GM04503 (cell line): ENCODE results near the gene PPP2R3A.
A peak's percentile ranks its signal among the peaks of the same experiment; 100 is the strongest.

Experiments
- DNase-seq: peaks from one replicate; pipeline ENCODE4 v3.0.0-alpha.2; 2012; ENCODE audit warnings: low read depth

The PPP2R3A gene

DNA sequence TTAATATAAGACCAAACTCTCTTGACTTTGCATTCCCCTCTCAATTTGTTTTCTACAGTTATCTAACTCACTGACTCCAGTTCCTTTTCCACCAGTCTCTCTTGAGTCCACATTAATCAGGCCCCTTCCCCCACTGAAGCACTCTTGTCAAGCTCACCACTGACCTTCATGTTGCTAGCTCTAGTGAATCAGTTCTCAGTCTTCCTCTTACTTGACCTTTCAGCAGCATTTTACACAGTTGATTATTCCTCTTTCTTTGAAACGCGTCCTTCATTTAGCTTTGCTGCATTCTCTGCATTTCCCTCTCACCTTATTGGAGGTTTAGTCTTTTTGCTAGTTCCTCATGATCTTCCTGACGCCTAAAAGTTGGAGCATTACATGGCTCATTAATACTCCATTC lies 8.3 kb downstream of the PPP2R3A start:
- no peak for DNase-seq

DNA sequence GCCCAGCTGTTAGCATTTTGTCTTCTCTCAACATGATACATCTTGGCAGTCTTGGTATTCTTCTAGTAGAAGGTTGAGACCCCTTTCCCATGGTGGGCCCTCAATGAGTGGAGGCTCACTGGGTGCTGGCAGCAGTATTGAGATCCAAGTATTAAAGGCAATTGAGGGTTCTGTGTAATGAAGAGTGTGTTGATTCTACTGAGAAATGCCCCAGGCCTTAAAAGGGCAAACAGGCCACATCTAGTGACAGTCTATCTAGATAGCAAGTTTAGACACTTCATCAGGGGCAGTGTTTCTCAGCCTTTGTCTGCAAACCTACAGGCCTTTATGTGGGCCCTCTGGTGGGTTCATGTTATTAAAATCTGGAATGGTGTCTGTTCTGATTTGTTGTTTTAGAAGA lies 9.5 kb downstream of the PPP2R3A start:
- no peak for DNase-seq

DNA sequence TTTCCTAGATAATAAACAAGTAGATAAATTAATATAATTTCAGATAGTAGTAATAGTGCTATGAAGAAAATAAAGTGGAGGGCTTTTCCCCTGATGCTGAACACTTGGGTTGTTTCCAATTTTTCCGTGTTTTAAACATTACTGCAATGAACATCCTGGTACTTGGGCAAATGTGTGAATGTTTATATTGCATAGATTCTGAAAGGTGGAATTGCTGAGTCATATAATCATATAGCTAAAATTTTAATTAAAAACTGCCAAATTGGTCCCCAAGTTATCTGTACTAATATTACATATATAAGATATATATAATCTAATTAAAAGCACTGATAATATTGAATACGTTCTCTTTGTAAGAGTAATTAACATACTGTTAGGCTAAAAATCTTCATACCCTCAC lies 10.0 kb downstream of the PPP2R3A start:
- no peak for DNase-seq

DNA sequence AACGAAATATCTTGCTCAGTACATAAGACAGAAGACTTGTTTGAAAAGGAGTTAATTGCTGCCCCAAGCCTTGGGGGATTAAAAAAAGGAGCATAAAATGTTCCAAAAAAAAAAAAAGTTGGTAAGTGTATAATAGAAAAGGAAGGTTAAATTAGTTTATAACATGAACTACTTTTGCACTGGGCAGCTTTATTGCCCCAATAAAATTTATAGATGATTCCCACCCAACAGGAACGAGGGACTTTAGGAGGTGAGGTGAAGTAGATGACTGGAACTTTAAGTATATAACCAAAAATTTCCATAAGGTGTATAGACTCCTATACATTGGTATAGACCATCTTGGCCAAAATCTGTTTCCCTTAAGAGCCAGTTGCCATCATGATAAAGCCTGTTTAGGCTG lies 14.8 kb downstream of the PPP2R3A start:
- no peak for DNase-seq

DNA sequence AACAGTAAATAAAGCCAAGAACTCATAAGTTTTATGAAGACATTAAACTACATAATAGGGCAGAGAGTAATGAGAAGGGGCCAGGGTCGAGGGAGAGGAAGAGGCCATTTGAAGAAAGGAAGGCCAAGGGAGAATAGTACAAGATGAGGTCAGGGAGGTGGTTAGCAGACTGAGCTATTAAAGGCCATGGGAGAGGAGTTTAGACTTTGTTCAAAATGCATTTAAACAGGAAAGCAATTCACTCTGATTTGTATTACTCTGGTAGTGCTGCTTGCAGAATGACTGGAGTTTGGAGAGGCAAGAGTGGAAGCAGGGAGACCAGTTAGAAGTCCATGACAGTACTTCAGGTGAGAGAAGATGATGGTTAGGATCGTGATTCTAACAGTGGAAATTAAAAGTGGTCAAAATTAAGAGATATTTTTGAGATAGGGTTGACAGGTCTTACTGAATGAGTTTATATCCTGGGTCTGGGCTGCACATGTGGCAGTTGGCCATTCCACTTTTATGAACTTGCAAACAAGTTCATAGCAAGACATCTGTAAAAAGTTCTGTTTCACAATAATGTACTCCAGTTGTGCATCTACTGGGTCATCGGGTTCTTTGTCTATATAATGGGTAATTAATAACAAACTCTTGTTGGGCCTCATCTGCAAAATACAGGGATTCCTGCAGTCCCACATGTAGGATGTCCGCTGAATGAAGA lies 16.3 kb downstream of the PPP2R3A start:
- no peak for DNase-seq

DNA sequence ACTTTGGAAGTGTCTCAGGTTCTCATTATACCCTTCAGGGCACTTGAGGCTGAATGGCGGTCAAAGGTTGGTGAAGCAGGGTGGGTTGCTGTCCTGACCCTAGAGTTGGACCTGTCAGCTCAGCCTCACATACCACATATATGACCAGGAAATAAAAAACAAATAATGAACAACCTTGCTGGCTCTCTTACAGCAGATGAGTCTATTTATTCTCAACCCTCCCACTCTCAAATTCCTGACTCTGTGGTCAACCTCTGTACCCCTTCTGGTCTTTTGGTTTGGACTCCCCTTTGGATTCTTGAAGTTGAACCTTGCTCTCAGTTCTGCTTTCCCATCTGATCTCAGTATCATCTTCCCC lies 16.9 kb downstream of the PPP2R3A start:
- DNase-seq, result no peak

DNA sequence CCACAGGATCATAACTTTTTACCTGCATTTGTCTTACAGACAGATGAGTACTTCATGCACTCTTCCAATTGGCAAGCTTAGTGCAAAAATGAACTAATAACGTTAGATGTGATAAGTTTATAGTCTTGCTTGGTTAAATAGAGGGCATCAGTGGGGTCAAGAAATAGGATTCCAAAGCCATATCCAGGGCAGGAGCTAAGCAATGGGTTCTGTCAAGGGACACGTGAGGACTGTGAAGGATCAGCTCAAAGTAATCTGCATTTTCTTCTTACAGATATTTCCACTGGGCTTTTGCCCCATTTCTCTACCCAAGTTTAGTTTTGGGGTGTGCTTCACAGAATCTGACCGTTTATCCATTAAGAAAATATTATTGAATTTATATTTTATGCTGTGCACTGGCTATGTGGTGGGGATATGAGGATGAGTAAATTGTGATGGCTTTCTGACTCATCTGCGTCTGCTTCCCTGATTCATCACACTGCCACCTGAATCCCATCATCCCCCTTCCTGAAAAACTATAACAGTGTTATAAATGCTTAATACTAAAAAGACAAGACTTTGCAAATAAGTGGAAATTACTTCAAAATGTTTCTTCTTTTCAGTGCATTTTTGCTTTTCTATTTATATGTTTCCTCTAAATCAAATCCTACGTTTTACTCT lies 17.5 kb downstream of the PPP2R3A start:
- no peak for DNase-seq

DNA sequence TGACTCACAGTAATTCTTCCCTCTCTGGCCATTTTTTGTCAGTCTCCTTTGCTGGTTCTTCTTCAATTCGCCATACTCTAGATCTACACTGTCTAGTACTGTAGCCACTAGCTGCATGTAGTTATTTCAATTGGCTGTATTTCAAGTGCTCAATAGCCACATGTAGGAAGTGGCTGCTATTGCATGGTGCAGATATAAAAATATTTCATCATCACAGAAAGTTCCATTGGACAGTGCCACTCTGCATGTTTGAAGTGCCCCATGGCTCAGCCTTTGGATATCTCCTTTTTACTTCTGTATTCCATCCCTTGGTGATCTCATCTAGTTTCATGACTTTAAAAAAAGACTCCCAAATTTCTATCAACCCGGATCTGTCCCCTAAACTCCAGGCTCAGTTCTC lies 22.1 kb downstream of the PPP2R3A start:
- no peak for DNase-seq

DNA sequence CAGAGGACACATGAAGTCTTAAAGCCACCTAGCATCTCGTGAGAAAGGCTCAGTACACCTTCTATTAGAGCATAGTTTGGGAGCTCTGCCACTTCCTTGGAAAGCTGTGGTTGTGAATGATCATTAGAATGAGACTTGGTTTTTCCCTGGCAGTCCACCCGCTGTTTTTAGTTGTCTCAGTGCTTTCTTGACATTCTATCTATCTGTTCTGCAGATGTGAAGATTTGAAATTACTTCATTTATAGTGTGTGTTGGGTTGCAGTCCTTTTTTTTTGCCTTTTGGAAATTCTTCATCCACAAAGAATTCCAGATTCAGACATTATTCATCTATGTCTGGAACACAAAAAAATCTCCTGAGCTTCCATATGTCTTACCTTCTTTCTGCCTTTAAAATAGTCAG lies 23.7 kb downstream of the PPP2R3A start:
- DNase-seq, result peak; percentile 54

DNA sequence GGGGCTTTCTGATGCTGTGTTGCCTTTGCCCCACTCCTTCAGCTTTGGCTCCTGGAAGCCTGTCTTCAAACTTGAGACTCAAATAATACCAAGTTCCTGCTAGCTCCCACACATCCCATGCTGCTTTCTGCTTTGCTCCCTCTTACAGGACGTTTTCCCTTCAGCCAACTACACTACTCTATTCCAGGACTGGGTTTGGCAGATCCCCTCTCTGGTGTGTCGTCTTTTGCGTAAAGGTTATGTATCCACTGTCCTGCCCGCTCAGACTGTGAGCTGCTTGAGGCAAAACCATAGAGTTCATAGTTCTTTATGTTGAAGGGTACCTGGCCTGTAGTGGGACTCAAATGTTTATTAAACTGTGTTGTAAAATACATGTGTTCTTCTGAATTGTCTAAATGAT lies 25.4 kb downstream of the PPP2R3A start:
- DNase-seq, result no peak

DNA sequence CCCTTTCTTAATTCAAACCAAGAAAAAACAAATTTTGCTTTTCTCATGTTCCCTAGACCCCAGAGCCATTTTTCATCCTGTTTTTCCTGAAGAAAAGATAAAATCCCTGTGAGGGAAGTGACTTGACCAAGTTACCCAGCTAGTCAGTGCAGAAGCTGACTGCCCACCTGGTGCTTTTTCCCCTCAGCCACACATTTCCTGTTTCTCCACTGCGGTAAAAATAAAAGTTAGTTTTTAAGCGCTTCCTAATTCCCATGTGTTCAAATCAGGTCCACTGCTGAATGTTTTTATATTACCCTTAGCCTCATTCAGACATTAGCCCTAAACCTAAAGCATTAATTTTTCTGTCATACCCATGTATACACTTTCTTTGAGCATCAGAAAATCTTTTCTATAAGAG lies 26.1 kb downstream of the PPP2R3A start:
- DNase-seq, result no peak

DNA sequence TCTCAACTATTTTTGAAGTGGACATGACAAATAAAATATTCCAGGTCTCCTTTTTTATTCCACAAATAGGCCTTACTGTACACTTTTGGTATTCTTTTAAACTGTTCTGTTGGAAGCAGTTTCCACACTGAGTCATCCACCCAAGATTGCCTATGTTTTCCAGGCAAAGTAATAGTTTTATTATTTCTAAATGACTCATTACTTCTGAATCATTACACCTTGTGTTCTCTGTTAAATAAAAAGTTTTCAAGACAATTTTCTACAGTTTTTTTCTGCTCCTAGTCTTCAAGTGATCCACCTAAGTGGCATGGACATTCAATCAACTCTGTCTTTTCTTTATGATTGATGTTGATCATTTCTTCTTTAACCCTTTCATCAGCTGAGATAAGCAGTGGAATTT lies 26.5 kb downstream of the PPP2R3A start:
- peak; percentile 54 for DNase-seq

DNA sequence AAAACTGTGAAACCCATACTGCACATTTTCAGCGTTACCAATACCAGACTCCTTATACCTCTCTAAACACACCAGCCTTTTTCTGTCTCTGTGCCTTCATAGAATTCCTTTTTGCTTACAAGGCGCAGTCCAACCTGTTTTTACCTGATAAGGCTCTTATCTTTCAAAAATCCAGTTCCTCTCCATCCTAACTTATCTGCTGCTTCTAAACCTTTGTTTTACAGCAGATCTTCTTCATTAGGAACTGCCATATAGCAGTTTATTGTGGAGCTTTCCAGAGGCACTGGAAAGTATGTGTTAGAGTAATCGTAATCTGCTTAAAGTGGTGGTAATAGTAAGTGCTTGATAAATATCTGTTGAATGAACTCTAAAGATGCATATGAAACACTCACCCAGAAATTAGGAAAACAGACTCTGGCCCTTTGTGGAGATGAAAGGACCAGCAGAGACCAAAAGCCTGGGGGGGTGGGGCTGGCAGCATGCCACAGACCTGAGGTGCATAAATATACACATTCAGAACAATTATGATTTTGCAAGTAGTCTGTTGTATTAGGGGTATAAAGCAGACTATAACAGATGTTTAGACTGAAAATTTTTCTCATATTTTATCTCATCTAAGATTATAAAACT lies 29.3 kb downstream of the PPP2R3A start:
- no peak for DNase-seq

DNA sequence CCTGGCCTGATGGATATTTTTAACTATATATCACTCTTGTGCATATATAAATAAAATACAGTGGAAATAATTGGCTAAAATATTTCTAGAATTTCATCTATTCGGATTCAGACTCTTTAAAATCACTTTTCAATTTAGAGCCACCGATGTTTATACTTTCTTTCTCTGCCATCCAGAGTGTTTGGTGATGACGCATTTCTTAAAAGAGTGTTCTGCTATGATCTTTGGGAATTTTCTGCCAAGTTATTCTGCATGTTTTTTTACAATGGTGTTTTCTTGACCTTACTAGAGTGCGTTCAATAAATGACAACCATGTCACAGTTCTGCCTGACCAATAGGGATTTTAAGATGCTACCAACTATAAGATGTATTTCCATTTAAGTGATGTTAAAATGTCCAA lies 30.2 kb downstream of the PPP2R3A start:
- no peak for DNase-seq

DNA sequence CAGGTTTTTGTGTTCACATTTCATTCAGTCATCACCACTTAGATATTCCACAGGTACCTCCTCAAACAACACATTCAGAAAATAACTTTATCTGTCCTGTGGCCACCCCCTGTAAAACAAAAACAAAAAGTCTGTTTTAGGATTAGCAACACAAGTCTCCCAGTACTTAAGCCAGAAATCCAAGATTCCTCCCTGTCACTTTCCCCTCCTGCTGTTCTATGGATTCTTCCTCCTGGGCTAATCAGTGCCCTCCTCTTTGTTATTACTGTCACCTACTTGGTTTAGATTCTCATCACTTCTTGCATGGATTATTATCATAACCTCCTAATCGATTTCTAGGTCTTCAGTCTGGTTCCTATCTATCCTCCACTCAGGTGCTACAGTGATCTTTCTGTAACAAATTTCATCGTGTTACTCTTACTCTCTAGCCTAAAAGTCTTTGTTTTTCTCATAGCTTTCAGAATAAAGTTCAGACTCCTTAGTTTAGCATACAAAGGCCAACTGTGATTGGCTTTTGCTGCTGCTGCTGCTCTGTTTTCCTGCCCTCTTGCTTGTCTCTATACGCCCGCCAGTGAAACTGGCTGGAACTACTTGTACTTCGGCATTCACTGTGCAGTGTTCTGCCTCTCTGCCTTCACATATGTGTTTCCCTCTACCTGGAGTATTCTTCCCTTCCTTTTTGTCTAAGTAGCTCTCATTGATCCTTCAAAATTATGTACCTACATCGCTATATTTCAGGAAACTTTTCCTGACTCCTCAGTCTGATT lies 32.2 kb downstream of the PPP2R3A start:
- no peak for DNase-seq

DNA sequence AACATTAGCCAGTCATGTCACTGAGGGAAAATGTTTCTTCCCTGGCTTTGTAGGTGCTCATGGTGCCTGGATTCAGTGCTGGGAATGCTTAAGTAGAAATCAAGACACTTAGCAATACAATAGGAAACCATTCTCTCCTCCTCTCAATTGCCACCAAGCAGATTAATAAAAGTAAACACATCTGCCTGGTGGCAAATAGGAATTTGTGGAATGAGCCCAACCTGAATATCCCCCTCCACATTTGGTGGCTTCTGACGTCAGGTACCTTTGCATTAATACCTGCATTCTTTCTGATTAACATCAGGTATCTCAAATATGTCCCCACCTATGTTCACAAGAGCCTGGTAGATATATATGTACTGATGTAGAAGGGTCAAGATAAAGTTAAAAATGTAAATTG lies 42.7 kb downstream of the PPP2R3A start:
- DNase-seq, result no peak

DNA sequence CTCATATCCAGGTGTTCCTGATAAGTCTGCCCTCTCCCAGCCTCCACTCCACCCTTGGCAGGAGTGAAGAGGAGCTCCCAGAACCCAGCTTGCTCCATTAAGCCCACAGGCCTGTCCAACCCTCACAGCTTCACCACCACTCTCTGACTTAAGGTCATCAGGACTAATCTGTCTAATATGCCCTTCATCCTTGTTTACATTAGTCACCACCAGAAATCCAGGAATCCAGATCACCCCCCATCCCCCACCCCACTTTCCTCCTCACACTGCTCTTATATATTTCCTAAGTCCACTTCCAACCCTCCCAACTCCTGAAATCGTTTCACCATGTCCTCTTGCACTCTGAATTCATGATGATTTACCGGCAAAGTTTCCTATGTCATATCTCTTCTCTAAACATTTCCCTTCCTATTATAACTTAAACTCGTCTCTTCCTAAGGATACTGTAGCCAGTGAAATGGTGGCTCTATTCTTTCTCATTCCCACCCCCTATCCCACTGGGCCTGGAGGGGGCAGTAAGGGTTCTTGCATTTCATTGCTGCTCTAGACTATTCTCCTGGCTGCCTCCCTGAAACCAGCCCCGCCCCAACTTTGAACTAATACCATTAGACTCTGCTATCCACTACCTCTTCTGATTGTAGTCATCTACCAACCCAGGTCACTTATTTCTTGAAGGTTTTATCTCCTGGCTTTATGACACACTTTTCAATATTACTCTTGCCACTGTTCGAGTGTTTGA lies 43.4 kb downstream of the PPP2R3A start:
- DNase-seq, result no peak

DNA sequence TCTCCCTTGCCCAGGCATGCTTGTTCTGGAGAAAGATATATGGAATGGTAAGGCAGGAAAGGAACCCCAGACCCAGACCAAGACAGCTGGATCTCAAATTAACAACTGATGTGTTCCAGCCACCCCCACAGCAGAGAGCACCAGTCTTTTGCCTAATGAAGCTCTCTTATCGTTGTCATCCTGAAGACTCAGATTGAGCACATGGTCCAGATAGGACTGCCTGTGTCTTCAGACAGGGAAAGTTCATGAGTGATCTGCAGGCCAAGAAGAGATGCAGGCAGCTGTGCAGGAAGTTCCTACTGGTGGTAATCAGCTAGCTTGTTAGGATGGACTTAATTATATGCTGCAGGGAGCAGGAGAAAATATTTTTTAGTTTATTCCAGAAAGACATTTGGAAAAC lies 53.3 kb downstream of the PPP2R3A start:
- peak; percentile 7 for DNase-seq

DNA sequence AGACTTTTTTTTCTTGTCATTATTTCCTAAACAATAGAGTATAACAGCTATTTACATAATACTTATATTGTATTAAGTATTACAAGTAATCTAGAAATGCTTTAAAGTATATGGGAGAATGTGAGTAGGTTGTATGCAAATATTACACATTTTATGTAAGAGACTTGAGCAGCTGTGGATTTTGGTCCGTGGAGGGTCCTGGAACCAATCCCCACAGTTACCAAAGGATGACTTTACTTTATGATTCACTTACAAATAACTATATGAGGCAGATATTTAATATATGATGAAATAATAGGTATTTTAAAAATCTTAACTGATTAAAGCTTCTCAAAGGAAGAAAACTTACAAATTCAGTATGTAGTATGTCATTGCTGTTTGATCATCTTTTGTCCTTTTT lies 56.3 kb downstream of the PPP2R3A start:
- no peak for DNase-seq

DNA sequence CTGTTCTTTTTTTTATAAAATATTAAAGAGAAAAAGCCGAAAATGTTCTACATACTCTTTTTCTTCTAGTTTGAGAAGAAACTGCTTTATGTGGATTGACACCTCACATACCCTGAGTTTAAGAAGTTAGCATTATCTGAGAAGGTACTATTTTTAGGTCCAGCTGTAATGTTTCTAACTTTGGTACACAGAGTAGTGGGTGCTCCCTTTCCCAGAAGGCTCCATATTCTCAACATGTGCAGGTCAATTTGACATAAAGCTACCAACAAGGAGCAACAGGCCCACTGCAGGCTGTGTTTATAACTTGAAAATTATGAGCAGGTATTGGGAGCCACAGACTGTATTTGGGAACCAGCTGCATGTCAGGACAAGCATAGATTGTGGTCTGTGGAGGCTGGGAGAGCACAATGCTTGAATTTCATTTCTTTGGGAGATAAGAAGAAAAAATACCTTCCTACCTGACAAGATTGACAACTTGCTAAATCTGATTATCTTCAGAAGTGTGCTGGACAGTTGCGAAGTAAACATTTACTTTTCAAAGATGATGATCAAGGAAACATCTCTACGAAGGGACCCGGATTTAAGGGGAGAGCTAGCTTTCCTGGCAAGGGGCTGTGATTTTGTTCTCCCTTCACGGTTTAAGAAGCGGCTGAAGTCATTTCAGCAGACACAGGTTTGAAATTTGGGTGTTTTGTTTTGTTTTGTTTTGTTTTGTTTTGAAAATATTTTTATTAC lies 57.2 kb downstream of the PPP2R3A start:
- DNase-seq, result no peak

DNA sequence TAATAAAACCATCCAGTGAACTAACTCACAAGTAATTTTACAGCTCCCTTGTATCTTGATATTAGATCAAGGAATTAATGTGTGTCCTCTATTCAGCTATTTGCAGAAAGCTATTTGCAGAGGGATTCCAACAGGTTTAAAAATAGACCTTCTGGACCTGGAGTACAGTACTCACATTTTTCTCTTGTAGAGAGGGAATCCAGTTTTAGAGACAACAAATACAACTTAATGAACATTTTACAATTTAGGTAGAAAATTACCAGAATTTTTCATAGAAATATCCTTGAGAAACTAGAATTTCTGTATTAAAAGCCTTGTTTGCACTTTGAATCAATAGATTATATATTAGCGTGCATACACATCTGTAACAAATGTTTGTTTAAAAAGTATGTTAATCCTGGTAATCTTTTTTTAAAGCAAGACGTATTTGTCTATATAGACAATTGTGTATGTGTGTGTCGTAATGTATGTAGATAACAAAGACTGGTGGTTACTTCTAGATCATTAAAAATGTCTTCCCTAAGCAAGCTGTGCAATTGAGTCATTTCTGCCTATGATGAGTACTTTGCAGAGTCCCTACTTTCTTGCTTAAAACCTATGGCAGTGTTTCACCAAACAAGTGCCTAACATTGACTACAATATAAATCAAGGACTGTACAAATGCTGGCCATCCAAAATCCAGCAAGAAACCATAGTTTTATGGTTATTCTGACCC lies 57.9 kb downstream of the PPP2R3A start:
- no peak for DNase-seq
